ENCODE data around the gene RMRP.

The RMRP gene

GRCh38 chr9:35686222-35687203 is 28.7 kb upstream of the RMRP start:
- no peak for DNase-seq (ENCODE audit: low read depth in 2 of 2)

GRCh38 chr9:35685506-35685905 is 27.7 kb upstream of the RMRP start:
- DNase-seq (ENCODE audit: low read depth in 2 of 2): no peak

GRCh38 chr9:35684921-35685320 is 27.1 kb upstream of the RMRP start:
- DNase-seq (ENCODE audit: low read depth in 2 of 2): no peak

GRCh38 chr9:35683323-35683722 is 25.5 kb upstream of the RMRP start:
- no peak for DNase-seq (ENCODE audit: low read depth in 2 of 2)

GRCh38 chr9:35682520-35683315 is 24.9 kb upstream of the RMRP start:
- no peak for DNase-seq (ENCODE audit: low read depth in 2 of 2)

GRCh38 chr9:35682051-35682450 is 24.2 kb upstream of the RMRP start:
- DNase-seq (ENCODE audit: low read depth in 2 of 2): no peak

- DNase-seq (ENCODE audit: low read depth in 2 of 2): no peak
Observed at GRCh38 chr9:35681341-35682002, 23.7 kb upstream of the RMRP start.

GRCh38 chr9:35680331-35681105 is 22.7 kb upstream of the RMRP start:
- no peak for DNase-seq (ENCODE audit: low read depth in 2 of 2)

- DNase-seq (ENCODE audit: low read depth in 2 of 2): no peak
Observed at GRCh38 chr9:35679766-35680330, 22.0 kb upstream of the RMRP start.

GRCh38 chr9:35679091-35679490 is 21.3 kb upstream of the RMRP start:
- DNase-seq (ENCODE audit: low read depth in 2 of 2): no peak

GRCh38 chr9:35675732-35676392 is 18.0 kb upstream of the RMRP start:
- no peak for DNase-seq (ENCODE audit: low read depth in 2 of 2)

GRCh38 chr9:35675204-35675603 is 17.4 kb upstream of the RMRP start:
- DNase-seq (ENCODE audit: low read depth in 2 of 2): no peak

GRCh38 chr9:35674025-35674361 is 16.2 kb upstream of the RMRP start:
- DNase-seq (ENCODE audit: low read depth in 2 of 2): no peak

GRCh38 chr9:35673132-35674024 is 15.6 kb upstream of the RMRP start, which contains the start of gene CA9:
Gene CA9, plus strand, starts transcription at chr9:35673928. Its CDS starts 32 bp downstream, at chr9:35673960.
- DNase-seq (ENCODE audit: low read depth in 2 of 2): no peak

- DNase-seq (ENCODE audit: low read depth in 2 of 2): no peak
Observed at GRCh38 chr9:35669331-35670145, 11.7 kb upstream of the RMRP start.

GRCh38 chr9:35667939-35668338 is 10.1 kb upstream of the RMRP start:
- DNase-seq (ENCODE audit: low read depth in 2 of 2): no peak

- DNase-seq (ENCODE audit: low read depth in 2 of 2): no peak
Observed at GRCh38 chr9:35666549-35666948, 8.7 kb upstream of the RMRP start.

- DNase-seq (ENCODE audit: low read depth in 2 of 2): no peak
Observed at GRCh38 chr9:35666045-35666444, 8.2 kb upstream of the RMRP start.

GRCh38 chr9:35665471-35665818 is 7.6 kb upstream of the RMRP start:
- DNase-seq (ENCODE audit: low read depth in 2 of 2): no peak

Measured in stimulated activated CD8-positive, alpha-beta memory T cell treated with anti-CD3 and anti-CD28 coated beads, Interleukin-7, amount 100 ng/mL, for 1 hour (primary cell).